OCI-LY1 (cell line): Measurements from ENCODE around the gene MALT1.

Experiments
- H2AFZ ChIP-seq: fragments of 200-600 bp; sonication (generic), shearing (Covaris generic); 2 replicates; pipeline ENCODE4 v1.6.0; 2014; ENCODE audit warnings: antibody characterized with exemption, mild to moderate bottlenecking, low read length
- H3F3A ChIP-seq: fragments of 200-600 bp; sonication (generic), shearing (Covaris generic); 2 replicates; pipeline ENCODE4 v1.6.0; 2014; ENCODE audit warnings: mild to moderate bottlenecking, antibody characterized with exemption, low read length, moderate library complexity; ENCODE audit not compliant: insufficient read depth
- H3K27ac ChIP-seq: fragments of 200-600 bp; sonication (generic); 2 replicates; pipeline ENCODE4 v1.5.1; 2014; ENCODE audit warnings: low read length, mixed run types, mild to moderate bottlenecking, low read depth; ENCODE audit not compliant: poor library complexity, severe bottlenecking
- H3K27me3 ChIP-seq: fragments of 200-600 bp; sonication (generic); 2 replicates; pipeline ENCODE4 v1.6.0; 2014; ENCODE audit warnings: antibody characterized with exemption, mild to moderate bottlenecking, low read length, moderate library complexity; ENCODE audit not compliant: insufficient read depth
- H3K36me3 ChIP-seq: fragments of 200-600 bp; sonication (generic); 2 replicates; pipeline ENCODE4 v1.6.1; 2014; ENCODE audit warnings: mild to moderate bottlenecking, antibody characterized with exemption, low read length, moderate library complexity, mixed read lengths; ENCODE audit not compliant: insufficient read depth
- H3K4me1 ChIP-seq: fragments of 200-600 bp; sonication (generic); 2 replicates; pipeline ENCODE4 v1.5.1; 2014; ENCODE audit warnings: mild to moderate bottlenecking, low read length, moderate library complexity; ENCODE audit not compliant: insufficient read depth, severe bottlenecking
- H3K4me2 ChIP-seq: fragments of 200-600 bp; sonication (generic), shearing (Covaris generic); 2 replicates; pipeline ENCODE4 v1.6.1; 2014; ENCODE audit warnings: low read length
- H3K4me3 ChIP-seq: fragments of 200-600 bp; sonication (generic); 2 replicates; pipeline ENCODE4 v1.5.1; 2014; ENCODE audit warnings: low read length, low read depth, mild to moderate bottlenecking, mixed read lengths; ENCODE audit not compliant: poor library complexity, severe bottlenecking
- H3K79me2 ChIP-seq: fragments of 200-600 bp; shearing (Covaris generic); 2 replicates; pipeline ENCODE4 v1.6.1; 2016; ENCODE audit warnings: mixed run types, low read length, mixed read lengths; ENCODE audit not compliant: insufficient read depth
- H3K9ac ChIP-seq: fragments of 200-600 bp; sonication (generic), shearing (Covaris generic); 2 replicates; pipeline ENCODE4 v1.6.1; 2014; ENCODE audit warnings: mild to moderate bottlenecking, low read length, mixed read lengths
- H3K9me2 ChIP-seq: fragments of 200-600 bp; sonication (generic), shearing (Covaris generic); 2 replicates; pipeline ENCODE4 v1.6.1; 2014; ENCODE audit warnings: low read depth, mild to moderate bottlenecking, low read length, mixed read lengths
- H3K9me3 ChIP-seq: fragments of 200-600 bp; shearing (Covaris generic); 2 replicates; pipeline ENCODE4 v1.6.1; 2014; ENCODE audit warnings: low read length, mixed read lengths
- H4K20me1 ChIP-seq: fragments of 200-600 bp; sonication (generic), shearing (Covaris generic); 2 replicates; pipeline ENCODE4 v1.6.0; 2016; ENCODE audit warnings: mild to moderate bottlenecking, low read length; ENCODE audit not compliant: insufficient read depth
- CTCF ChIP-seq: fragments of 200-600 bp; sonication (generic), shearing (Covaris generic); IDR thresholded peaks from 2 replicates; pipeline ENCODE4 v1.5.1; 2017; ENCODE audit warnings: mild to moderate bottlenecking, antibody characterized with exemption, low read length, moderate library complexity, mixed read lengths
- EZH2 ChIP-seq: fragments of 200-600 bp; sonication (generic), shearing (Covaris generic); IDR thresholded peaks from 2 replicates; pipeline ENCODE4 v1.8.0; 2017; ENCODE audit warnings: borderline replicate concordance, mixed run types, mild to moderate bottlenecking, antibody characterized with exemption, low read length, moderate library complexity, mixed read lengths

The MALT1 gene

DNA sequence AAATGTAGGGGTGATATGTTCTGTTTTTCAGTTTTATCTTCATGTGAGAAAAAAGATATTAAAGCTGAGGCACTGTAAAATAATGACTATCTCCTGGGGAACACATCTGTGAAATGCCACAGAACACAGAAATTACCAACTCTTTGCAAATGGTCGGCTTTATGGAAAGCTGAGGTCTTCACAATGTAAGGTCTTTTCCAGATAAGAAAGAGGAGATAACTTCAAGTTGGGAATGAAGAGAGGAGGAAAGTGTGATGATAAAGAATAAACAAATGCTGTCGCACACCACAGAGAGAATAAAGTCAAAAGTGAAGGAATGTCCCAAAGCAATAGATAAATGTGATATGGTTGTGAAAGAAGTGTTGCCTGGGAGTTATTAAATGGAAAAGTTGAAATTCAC is 41.2 kb upstream of the MALT1 start:
- no peaks in the 10 kb centered on the region for H3K9me3 ChIP-seq
- H3K4me1 ChIP-seq: no peaks in the 10 kb centered on the region
- TF ChIP-seq EZH2: no peak
- no peak for TF ChIP-seq CTCF
- no peak overlapping the region for H3K27ac ChIP-seq
- no peaks in the 10 kb centered on the region for H3K36me3 ChIP-seq
- no peaks in the 10 kb centered on the region for H3F3A ChIP-seq
- H3K9me2 ChIP-seq: no peaks in the 10 kb centered on the region
- no peak overlapping the region for H3K4me3 ChIP-seq
- no peaks in the 10 kb centered on the region for H3K79me2 ChIP-seq
- no peaks in the 10 kb centered on the region for H4K20me1 ChIP-seq
- no peak overlapping the region for H3K9ac ChIP-seq
- no peak overlapping the region for H3K4me2 ChIP-seq
- H3K27me3 ChIP-seq: no peaks in the 10 kb centered on the region; the same call in 1 of the 2 replicates
- no peak overlapping the region for H2AFZ ChIP-seq

DNA sequence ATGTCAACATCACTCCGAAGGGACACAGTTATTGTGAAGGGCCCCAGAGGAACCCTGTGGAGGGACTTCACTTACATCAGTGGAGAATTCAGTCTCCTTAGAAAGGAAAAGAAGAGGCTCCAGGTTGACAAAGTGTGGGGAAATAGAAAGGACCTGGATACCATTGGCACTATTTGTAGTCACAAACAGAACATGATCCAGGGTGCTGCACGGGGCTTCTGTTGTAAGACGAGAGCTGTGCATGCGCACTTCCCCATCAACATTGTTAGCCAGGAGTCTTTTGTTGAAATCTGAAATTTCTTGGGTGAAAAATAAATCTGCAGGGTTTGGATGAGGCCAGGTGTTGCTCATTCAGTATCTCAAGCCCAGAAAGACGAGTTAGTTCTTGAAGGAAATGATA is 40.0 kb upstream of the MALT1 start:
- H3K4me2 ChIP-seq: no peak overlapping the region
- no peak overlapping the region for H3K27ac ChIP-seq
- TF ChIP-seq CTCF (no peak), EZH2 (no peak)
- no peaks in the 10 kb centered on the region for H3K79me2 ChIP-seq
- no peak overlapping the region for H2AFZ ChIP-seq
- no peaks in the 10 kb centered on the region for H3K9me3 ChIP-seq
- no peak overlapping the region for H3K9ac ChIP-seq
- H3F3A ChIP-seq: no peaks in the 10 kb centered on the region
- no peaks in the 10 kb centered on the region for H3K9me2 ChIP-seq
- no peak overlapping the region for H3K4me3 ChIP-seq
- H3K4me1 ChIP-seq: no peaks in the 10 kb centered on the region
- no peaks in the 10 kb centered on the region for H3K27me3 ChIP-seq
- no peaks in the 10 kb centered on the region for H4K20me1 ChIP-seq
- H3K36me3 ChIP-seq: no peaks in the 10 kb centered on the region

DNA sequence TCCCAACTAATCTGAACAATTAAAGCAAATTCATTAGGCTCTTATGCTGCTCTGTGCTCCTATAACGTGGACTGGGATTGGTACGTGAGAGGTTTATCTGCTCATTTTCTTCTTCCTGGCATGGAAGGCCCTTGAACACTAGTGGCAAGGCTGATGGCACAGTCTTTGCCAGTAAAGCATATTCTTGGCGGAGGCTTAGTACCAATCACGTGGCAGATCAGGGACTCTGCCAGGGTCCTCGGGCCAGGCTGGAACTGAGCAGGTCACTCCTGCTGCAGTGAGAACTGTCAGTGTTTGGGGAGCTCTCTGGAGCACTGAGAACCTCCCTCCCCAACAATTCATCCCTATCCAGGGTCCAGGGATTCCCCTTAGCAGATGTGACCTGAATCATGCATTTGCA is 38.7 kb upstream of the MALT1 start:
- no peak overlapping the region for H2AFZ ChIP-seq
- no peaks in the 10 kb centered on the region for H3K27me3 ChIP-seq
- H3K79me2 ChIP-seq: no peaks in the 10 kb centered on the region
- H3K9ac ChIP-seq: no peak overlapping the region
- no peak overlapping the region for H3K4me3 ChIP-seq
- no peak for TF ChIP-seq EZH2
- no peak for TF ChIP-seq CTCF
- H3K9me3 ChIP-seq: no peaks in the 10 kb centered on the region
- no peaks in the 10 kb centered on the region for H3K9me2 ChIP-seq
- H3K4me2 ChIP-seq: no peak overlapping the region
- H3K4me1 ChIP-seq: no peaks in the 10 kb centered on the region
- no peaks in the 10 kb centered on the region for H3F3A ChIP-seq
- H3K27ac ChIP-seq: no peak overlapping the region
- no peaks in the 10 kb centered on the region for H3K36me3 ChIP-seq
- no peaks in the 10 kb centered on the region for H4K20me1 ChIP-seq
